HG02798 (cell line): Measurements from ENCODE around the gene AFDN.
A peak's percentile ranks its signal among the peaks of the same experiment; 100 is the strongest.

ENCODE experiments used
- ATAC-seq: cut with Tn5 transposase; IDR thresholded peaks from one replicate; pipeline ENCODE4 v1.9.1; 2021; ENCODE audit warnings: mild to moderate bottlenecking; ENCODE audit not compliant: unreplicated experiment, poor library complexity

Gene AFDN, protein sequence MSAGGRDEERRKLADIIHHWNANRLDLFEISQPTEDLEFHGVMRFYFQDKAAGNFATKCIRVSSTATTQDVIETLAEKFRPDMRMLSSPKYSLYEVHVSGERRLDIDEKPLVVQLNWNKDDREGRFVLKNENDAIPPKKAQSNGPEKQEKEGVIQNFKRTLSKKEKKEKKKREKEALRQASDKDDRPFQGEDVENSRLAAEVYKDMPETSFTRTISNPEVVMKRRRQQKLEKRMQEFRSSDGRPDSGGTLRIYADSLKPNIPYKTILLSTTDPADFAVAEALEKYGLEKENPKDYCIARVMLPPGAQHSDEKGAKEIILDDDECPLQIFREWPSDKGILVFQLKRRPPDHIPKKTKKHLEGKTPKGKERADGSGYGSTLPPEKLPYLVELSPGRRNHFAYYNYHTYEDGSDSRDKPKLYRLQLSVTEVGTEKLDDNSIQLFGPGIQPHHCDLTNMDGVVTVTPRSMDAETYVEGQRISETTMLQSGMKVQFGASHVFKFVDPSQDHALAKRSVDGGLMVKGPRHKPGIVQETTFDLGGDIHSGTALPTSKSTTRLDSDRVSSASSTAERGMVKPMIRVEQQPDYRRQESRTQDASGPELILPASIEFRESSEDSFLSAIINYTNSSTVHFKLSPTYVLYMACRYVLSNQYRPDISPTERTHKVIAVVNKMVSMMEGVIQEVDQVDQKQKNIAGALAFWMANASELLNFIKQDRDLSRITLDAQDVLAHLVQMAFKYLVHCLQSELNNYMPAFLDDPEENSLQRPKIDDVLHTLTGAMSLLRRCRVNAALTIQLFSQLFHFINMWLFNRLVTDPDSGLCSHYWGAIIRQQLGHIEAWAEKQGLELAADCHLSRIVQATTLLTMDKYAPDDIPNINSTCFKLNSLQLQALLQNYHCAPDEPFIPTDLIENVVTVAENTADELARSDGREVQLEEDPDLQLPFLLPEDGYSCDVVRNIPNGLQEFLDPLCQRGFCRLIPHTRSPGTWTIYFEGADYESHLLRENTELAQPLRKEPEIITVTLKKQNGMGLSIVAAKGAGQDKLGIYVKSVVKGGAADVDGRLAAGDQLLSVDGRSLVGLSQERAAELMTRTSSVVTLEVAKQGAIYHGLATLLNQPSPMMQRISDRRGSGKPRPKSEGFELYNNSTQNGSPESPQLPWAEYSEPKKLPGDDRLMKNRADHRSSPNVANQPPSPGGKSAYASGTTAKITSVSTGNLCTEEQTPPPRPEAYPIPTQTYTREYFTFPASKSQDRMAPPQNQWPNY (N-terminal part only)

DNA sequence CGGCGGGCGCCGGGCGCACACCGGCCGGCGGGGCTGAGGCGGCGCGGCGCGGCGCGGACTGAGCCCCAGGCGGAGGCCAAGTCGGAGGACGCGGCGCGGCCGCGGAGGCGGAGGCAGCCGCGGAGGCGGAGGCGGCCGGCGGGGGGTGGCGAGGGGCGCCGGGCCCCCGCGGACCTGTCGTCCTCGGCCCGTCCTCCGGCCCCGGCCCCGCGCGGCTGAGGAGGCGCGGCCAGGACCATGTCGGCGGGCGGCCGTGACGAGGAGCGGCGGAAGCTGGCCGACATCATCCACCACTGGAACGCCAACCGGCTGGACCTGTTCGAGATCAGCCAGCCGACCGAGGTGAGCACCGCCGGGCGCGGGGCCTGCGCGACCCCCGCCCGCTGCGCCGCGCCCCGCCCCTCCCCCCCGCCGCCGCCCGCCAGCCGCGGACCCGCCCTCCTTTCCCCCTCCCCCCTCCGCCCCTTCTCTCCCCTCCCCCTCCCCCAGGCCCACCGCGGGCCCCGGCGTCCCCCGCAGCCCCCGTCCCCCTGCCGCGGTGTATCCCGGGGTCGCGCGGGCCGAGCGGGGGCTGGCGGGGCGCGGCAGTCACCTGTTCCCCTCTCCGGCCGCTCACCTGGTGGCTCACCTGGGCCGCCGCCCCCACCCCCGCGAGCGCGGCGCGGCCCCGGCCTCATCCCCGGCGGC, at the start of gene AFDN:
Gene AFDN (plus strand): TSS at position 16 of the 687 bp plus-strand sequence. CDS start 222 bp downstream, at position 238.
- ATAC-seq, result peak; percentile 55

DNA sequence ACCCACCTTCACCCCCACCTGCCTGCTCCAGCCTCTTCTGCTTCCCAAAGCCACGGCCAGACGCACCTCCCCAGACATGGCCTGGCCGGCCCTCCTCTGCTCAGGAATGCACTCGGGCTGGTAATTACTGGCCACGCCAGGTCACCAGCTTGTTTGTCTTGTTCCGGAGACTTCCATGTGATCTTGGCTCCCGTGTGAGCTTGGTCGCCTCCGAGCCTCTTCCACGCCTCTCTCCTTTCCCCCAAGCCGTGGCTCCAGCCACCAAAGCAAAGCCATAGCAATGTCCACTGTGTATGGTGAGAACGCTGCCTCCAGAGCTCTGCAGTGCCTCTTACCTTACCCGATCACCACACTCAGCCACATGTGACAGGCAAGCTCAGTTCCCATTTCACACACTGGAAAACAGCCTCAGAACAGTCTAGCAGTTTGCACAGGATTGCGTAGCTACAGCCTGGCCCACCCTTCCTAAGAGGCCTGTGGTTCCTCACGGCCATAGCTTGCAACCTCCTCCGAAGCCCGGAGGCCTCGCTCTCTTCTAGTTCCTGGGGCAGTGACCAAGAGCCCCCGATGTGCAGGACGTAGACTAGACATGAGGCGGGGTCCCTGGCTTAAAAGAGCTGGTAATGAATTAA, 48.1 kb upstream of the AFDN start:
- ATAC-seq, result no peak

DNA sequence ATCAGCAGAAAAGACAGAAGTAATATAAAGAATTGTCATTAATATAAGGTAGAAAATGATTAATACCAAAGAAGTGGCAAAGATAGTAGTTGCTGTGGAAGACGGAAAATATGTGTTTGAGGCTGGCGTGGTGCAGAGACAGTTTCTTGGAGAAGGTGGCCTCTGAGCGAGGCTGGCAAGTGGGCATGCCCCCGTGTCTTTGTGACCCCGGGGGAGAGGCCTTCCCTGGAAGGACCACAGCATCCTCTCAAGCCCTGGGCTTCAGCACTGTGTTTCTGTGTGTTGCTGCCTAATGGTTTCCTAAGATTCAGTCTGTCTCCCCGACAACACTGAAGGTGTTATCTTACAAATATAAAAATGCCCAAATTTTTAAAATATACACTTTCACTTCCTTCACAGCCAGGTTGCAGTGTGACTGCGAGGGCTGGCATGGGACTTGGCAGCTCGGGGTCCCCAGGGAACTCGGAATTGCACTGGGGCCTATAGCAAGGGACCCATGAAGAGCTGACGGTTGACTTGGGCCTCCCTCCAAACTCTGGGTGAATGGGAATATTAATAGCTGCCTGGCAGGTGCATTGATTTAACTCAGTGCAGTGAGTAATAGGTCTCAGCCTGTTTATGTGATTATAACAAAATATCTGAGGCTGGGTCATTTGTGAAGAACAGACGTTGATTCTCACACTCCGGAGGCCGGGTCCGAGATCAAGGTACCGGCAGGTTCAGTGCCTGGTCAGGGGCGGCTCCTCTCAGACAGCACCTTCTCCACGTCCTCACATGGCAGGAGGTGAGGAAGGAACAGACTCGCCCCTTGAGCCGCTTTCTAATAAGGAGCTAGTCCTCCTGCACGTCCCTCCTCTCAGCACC, 47.4 kb upstream of the AFDN start:
- no peak for ATAC-seq

DNA sequence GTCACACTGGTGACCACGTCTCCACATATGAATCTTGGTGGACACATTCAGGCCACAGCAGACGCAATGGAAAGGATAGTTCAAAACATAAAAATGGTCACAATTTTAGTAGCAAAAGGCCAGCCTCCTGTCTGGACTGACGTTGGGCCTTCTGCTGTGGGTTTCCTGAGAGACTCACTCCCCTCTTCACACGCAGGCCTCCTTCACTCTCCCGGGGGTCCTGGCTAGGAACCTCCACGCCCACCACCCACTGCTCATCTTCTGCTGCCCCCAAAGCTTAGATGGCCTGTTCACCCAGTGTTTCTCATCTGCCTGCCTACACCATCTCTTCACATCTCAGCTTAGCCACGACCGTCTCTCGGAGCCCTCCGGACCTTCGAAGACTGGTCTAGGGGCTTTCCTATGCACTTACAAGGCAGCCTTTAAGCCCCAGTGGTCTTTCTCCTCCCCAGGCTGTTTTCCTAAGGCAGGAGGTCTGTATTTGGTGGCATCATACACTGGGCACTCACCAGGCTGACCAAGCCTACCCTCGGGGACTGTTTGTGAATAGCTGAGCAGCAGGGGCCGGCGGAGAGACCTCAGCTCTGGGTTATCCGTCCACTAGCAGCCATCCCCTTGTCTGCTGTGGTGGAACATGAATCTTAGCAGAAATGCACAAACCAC, 46.6 kb upstream of the AFDN start:
- ATAC-seq, result no peak

DNA sequence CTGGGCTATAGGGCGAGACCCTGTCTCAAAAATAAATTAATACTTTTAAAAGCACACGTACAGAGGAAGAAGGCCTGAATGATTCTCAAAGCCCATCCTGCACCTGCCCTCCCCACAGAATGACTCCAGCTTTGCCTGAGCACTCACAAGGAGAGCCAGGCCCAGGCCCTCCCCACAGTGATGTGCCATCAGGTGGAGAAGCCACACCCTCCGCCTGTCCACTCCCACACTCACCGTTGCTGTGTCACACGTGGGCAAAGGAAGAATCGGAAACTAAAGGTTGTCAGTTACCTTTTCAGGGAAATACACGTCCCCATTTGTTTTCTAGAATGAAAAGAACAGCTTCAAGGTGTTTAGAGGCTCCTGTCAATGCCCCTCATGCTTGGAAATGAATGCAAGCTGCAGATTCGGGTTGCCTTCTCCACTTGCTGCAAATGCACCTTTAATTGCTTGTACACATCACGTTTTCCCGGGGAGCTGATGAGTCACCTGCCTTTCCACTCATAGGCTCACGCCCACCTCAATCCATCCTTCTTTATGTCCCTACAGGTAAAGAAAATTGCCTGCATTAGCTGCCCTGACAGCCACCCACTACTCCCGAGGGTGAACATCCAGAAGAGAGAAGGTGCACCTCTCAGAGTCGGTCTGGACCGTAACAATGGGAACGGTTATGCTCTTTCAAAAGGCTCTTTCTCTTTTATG, 45.5 kb upstream of the AFDN start:
- no peak for ATAC-seq

DNA sequence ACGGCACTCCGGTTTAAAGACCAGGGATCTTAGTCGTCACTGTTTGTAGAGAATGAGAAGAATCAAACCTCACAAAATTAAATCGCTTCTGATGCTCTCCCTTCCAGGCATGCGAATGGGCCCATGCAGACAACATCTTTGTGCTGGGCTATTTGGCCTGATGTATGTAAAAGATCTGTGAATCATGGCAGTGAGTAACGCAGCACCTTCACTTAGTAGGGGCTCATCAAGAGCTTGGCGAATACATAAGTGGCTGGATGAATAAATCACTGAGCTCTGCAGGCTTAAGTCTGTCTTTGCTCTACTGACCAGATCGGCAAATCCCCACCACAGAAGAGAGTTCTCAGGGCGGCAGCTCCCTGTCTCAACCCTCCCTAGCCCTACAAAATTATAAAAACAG, 44.8 kb upstream of the AFDN start:
- no peak for ATAC-seq

DNA sequence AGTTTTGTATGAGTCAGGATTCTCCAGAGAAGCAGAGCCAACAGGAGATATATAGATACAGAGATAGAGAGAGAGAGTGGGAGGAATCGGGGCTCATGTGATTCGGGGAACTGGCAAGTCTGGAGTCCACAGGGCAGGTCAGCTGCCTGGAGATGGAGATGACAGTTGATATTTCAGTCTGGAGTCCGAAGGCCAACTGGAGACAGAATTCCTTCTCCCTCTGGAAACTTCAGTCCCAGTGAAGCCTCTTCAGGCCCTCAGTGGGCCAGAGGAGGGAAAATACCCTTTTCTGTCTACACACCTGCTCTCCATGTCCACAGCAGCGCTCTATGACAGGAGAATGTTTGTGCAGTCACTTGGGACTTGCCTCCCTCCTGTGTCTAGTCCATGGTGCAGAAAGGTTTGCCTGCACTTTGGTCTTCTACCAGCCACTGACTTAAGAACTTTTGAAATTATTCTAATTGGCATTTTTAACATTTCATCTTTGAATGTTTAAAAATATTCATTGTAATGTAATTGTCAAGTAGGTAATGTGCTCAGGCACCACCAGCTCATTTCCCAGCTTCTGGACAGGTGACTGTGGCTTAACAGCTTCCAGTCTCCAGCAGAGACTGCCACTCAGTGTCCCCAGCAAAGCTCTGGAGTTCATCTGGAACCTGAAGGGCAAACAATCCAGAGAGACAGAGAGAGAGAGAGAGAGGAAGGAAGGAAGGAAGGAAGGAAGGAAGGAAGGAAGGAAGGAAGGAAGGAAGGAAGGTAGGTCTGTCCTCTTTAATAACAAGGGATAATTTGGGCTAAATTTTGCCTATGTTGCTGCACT, 43.8 kb upstream of the AFDN start:
- no peak for ATAC-seq

DNA sequence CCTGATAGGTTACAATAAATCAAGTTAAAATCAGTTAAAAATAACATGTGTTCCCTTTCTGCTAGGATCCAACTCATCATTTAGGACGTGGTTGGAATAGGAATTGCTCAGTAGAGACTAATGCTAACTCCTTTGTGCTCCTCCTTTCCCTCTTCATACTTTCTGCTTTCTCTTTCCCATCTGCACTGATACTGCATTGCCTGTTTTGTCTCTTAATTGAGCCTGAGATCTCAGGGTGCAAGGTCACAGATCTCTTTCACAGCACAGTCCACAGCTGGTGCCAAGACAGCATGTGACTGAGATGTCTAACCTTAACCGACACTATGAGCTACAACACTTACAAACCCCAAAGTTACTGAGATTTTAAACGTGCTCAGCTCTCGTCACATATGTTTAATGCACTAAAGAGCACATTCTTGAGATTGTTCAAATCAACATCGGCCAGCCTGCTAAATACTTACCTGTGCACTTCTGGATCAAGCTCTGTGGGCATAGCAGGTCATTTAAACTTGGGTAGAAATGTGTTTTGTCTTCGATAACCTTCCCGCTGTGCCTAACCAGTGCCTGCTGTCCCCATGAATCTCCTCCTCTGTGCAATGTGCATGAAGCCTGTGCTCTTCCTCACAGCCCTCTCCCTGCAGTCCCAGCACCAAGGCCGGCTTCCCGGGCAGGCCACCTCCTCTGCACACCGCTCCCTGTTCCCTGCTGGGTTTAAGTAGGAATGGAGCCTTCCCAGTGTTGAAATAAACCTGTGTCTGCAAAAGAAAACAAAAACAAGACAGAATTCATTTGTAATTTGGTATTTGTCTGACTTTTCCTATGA, 39.6 kb upstream of the AFDN start:
- ATAC-seq, result no peak

DNA sequence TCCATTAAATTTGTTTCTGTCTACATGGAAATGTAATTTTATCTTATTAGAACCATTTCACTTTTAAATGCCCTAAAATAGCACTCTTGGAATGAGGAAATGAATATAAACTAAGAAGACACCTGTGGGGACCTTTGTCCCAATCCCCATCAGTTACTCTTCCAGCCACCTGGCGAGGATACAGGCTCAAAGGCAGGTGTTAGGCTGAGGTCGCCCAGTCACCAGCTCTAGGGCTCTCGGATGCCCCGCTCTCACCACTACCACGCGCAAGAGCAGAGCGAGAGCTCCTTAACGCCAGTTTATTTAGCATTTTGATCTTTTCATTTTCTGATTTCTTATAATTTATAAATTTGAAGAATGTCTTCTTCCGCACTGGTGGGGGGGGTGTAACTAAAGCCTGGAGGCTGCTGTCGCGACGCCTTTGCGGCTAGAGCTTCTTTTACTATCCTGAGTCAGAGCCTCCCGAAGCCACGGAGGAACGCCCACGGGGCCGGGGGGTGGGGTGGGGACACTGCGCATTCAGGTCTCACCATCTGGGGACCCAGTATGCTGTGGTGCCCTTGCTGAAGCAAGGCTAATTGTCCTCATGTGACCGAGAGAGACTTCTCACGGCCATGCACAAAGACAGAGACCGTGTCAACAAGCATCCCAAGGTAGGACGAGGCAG, 38.7 kb upstream of the AFDN start:
- ATAC-seq, result no peak

DNA sequence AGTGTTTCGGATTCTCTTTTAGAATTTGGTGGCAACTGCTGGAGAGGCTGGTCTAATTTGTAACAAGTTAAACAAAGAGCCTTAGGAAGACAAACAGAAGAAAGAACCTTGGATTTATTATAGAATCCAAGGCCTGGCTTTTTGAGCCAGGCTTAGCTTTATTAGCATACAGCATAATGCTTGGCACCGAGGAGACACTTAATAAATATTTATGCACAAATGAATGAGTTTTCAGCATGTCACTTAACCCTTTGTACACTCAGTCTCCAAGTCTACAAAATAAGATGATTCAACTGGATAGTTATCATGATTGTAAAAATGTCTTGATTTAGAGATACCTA, 38.2 kb upstream of the AFDN start:
- no peak for ATAC-seq

DNA sequence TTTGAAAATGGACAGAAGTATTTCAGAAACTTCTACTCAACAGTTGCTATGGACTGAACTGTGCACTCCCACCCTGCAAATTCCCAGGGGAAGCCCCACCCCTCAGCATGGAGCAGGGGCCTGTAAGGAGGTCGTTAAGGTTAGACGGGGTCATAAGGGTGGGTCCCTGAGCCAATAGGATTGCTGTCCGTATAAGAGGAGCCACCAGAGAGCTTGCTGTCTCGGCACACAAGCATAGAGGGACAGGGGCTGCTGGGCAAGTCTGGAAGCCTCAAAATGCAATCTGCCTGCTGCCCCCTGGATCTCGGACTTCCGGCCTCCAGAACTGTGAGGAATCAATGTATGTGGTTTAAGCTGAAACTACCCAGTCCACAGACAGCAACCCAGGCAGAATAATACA, 37.4 kb upstream of the AFDN start:
- ATAC-seq, result no peak

DNA sequence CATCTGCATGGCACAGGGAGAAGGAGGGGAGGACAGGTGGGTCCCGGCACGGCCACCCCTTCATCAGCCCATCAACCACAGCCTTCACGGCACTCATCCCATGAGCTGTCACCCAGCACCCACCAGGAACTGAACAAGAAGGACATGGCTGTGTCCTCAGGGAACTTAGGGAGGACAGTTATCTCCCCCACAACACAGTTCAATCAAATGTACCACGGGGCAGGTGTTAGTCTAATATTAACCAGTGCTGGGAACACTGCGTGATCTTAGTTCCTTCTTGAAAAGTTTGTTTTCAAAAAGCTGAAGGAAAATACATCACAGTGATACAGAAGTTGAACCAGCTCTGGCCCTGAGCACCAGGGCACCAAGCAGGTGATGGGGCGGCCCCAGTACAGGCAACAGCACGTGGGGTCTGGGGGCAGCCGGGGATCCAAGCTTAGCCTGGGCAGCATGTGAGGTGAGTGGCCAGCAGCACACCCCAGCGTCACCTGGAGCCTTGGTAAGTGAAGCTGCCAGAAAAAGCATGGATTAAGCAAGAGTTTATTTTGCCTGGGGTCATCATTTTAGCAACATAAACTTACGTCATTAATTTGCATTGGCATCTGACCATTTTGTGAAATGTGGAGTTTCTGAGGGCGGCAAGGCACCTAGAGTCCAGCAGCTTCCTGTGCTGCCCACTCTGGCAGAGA, 35.5 kb upstream of the AFDN start:
- ATAC-seq, result no peak

DNA sequence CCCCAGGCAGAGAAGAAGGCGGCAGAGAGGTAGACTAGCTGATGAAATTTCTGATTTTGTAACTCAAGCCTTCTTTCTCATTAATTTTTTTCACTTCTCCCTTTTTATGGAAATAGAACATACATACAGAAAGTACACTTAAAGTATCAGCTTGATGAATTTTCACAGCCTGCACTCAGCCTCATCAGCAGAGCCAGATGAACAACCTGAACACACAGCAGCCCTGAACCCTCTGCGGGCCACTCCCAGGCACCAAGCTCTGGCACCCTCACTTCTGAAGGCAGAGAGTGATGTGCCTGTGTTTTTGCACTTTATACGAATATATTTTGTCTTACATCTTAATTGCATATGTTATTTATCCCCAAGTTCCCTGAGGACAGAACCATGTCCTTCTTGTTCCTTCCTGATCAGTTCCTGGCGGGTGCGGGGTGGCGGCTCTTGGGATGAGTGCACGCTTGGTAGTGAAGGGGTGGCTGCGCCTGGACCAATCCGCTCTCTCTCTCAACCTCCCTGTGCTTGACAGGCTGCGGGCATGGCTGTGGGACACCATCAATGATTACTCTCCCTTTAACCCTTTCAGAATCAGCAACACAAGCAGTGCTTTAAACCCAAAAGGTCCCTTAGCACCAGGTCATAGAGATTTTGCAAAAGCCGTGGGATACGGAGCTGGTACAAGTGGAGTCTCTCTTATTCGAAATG, 34.8 kb upstream of the AFDN start:
- no peak for ATAC-seq

DNA sequence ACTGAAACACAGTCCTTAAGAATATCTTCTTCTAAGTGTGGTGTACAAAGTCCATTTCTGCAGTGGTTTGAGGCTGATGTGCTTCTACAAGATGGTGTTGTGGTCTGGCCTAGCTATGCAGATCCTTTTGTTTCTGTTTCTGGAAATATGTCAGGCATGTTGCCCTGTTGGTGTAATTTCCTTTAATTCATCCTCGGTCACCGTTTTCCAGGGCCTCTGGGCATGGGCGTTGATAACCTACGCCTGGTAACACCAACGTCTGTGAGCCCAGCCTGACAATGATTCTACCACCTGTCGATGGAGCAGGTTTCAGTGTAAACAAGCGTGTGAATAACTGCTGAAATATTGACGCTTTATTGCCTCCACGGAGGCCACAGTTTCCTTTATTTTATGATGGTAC, 33.3 kb upstream of the AFDN start:
- ATAC-seq, result no peak
